HepG2 (cell line): ENCODE results near the gene OGA. TPM values are rescaled to one million over a fixed set of nuclear protein-coding genes. Genes with fewer than 3 reads are reported as not detected.

ENCODE experiments used
- E2F2 ChIP-seq: sonication (generic); formaldehyde crosslinking; IDR thresholded peaks from 2 replicates; pipeline ENCODE4 v1.4.0; 2020; ENCODE audit warnings: missing genetic modification reagents, borderline replicate concordance
- GMEB1 ChIP-seq: sonication (generic); formaldehyde crosslinking; IDR thresholded peaks from 2 replicates; pipeline ENCODE4 v1.5.1; 2020; ENCODE audit warnings: missing genetic modification reagents, mild to moderate bottlenecking, borderline replicate concordance
- HDAC1 ChIP-seq: sonication (generic); formaldehyde crosslinking; IDR thresholded peaks from 2 replicates; pipeline ENCODE4 v1.5.1; 2020; ENCODE audit warnings: mild to moderate bottlenecking, missing genetic modification reagents
- IRF2 ChIP-seq: IDR thresholded peaks from 2 replicates; pipeline ENCODE4 v1.6.1; 2018; ENCODE audit warnings: missing genetic modification reagents, missing compliant biosample characterization
- KMT2B ChIP-seq: IDR thresholded peaks from 2 replicates; pipeline ENCODE4 v1.6.1; 2016; ENCODE audit warnings: missing genetic modification reagents, missing compliant biosample characterization
- MTF1 ChIP-seq: sonication (generic); formaldehyde crosslinking; IDR thresholded peaks from 2 replicates; pipeline ENCODE4 v1.5.0; 2020; ENCODE audit warnings: missing genetic modification reagents
- REL ChIP-seq: sonication (generic); formaldehyde crosslinking; conservative IDR thresholded peaks from 2 replicates; pipeline ENCODE4 v1.8.0; 2022; ENCODE audit warnings: mild to moderate bottlenecking, missing genetic modification reagents, moderate library complexity
- SP5 ChIP-seq: IDR thresholded peaks from 2 replicates; pipeline ENCODE4 v1.6.1; 2016; ENCODE audit warnings: low read depth, borderline replicate concordance
- TBP ChIP-seq: sonication (generic); formaldehyde crosslinking; IDR thresholded peaks from 2 replicates; pipeline ENCODE4 v1.5.0; 2020; ENCODE audit warnings: missing genetic modification reagents
- TBX3 ChIP-seq: fragments of 450-650 bp; IDR thresholded peaks from 2 replicates; pipeline ENCODE4 v1.6.1; 2017; ENCODE audit warnings: antibody characterized with exemption, mild to moderate bottlenecking, inconsistent platforms, borderline replicate concordance
- TRIM24 ChIP-seq: sonication (generic); formaldehyde crosslinking; IDR thresholded peaks from 2 replicates; pipeline ENCODE4 v1.8.0; 2022; ENCODE audit warnings: mild to moderate bottlenecking, missing genetic modification reagents
- ZBTB2 ChIP-seq: sonication (generic); formaldehyde crosslinking; IDR thresholded peaks from 2 replicates; pipeline ENCODE4 v1.8.0; 2022; ENCODE audit warnings: low read depth, missing genetic modification reagents
- ZNF121 ChIP-seq: sonication (generic); formaldehyde crosslinking; IDR thresholded peaks from 2 replicates; pipeline ENCODE4 v1.5.0; 2020; ENCODE audit warnings: mild to moderate bottlenecking, missing genetic modification reagents
- ZNF18 ChIP-seq: sonication (generic); formaldehyde crosslinking; IDR thresholded peaks from 2 replicates; pipeline ENCODE4 v1.8.0; 2022; ENCODE audit warnings: mild to moderate bottlenecking, missing genetic modification reagents; ENCODE audit not compliant: insufficient replicate concordance
- ZNF354B ChIP-seq: sonication (generic); formaldehyde crosslinking; IDR thresholded peaks from 2 replicates; pipeline ENCODE4 v1.8.0; 2022; ENCODE audit warnings: mild to moderate bottlenecking, missing genetic modification reagents
- ZNF431 ChIP-seq: sonication (generic); formaldehyde crosslinking; IDR thresholded peaks from 2 replicates; pipeline ENCODE4 v1.9.0; 2022; ENCODE audit warnings: missing genetic modification reagents, low read depth, mild to moderate bottlenecking, borderline replicate concordance
- ZNF512B ChIP-seq: sonication (generic); formaldehyde crosslinking; IDR thresholded peaks from 2 replicates; pipeline ENCODE4 v1.5.1; 2020; ENCODE audit warnings: missing genetic modification reagents, mild to moderate bottlenecking, borderline replicate concordance
- ZNF550 ChIP-seq: sonication (generic); formaldehyde crosslinking; IDR thresholded peaks from 2 replicates; pipeline ENCODE4 v1.4.0; 2020; ENCODE audit warnings: mild to moderate bottlenecking, missing genetic modification reagents, borderline replicate concordance
- ZNF713 ChIP-seq: sonication (generic); formaldehyde crosslinking; IDR thresholded peaks from 2 replicates; pipeline ENCODE4 v1.4.0; 2020; ENCODE audit warnings: mild to moderate bottlenecking, missing genetic modification reagents
- ZNF781 ChIP-seq: sonication (generic); formaldehyde crosslinking; IDR thresholded peaks from 2 replicates; pipeline ENCODE4 v1.5.1; 2020; ENCODE audit warnings: borderline replicate concordance, mild to moderate bottlenecking, missing genetic modification reagents; ENCODE audit errors: not compliant biosample characterization
- polyA plus RNA-seq, 8 experiments: library from polyadenylated mRNA; depleted of rRNA in 3 of 8; stranded (reverse) in 7 of 8; unstranded in 1 of 8; fragments of >200 nt; fragmentation: Illumina TruSeq in 4 of 8; extraction: Trizol in 4 of 8; gene quantifications; 2 replicates each; pipeline versions ENCODE4 v1.2.1 to v1.2.3, GENCODE V29; 2011 to 2016; ENCODE audit warnings: low read depth in 4 of 8, missing spikeins in 1 of 8, mixed read lengths in 1 of 8; ENCODE audit not compliant: insufficient read depth in 1 of 8
- total RNA-seq, 5 experiments: library from RNA; depleted of rRNA; stranded (reverse); fragments of >200 nt; fragmentation: Illumina TruSeq; extraction: Trizol; gene quantifications; 2 replicates each; pipeline ENCODE4 v1.2.3, GENCODE V29; 2016; ENCODE audit warnings: low read depth in 1 of 5

The OGA gene
- total and polyA plus RNA-seq, 2 of the 13 experiments (the other 11 are each of a cell fraction or from before 2014, with no cell fraction given): 33.2 to 39.8 TPM

GRCh38 chr10:101782811-101783735, 35.2 kb downstream of the OGA start, which contains the start of gene NPM3 (continued):
- no peak for TF ChIP-seq ZNF512B
- TF ChIP-seq KMT2B (CRISPR knock-in tag): peak; percentile 69
- peak; percentile 70; the same call in 1 of the 2 replicates for TF ChIP-seq GMEB1 (CRISPR knock-in tag)
- TF ChIP-seq MTF1 (CRISPR knock-in tag): no peak
- TF ChIP-seq REL (CRISPR knock-in tag): no peak
- TF ChIP-seq ZNF781: no peak
- TF ChIP-seq TRIM24 (CRISPR knock-in tag): no peak
- TF ChIP-seq ZNF713 (CRISPR knock-in tag): no peak
- peak; percentile 64; the same call in 1 of the 2 replicates for TF ChIP-seq HDAC1 (CRISPR knock-in tag)
- TF ChIP-seq ZNF121: no peak
- no peak for TF ChIP-seq ZBTB2 (CRISPR knock-in tag)
- no peak for TF ChIP-seq TBX3
- TF ChIP-seq ZNF354B: no peak
- TF ChIP-seq TBP (CRISPR knock-in tag): no peak
- TF ChIP-seq ZNF18 (CRISPR knock-in tag): no peak
- no peak for TF ChIP-seq ZNF431 (CRISPR knock-in tag)
- no peak for TF ChIP-seq ZNF550 (CRISPR knock-in tag)
- TF ChIP-seq E2F2: no peak
- TF ChIP-seq SP5 (CRISPR knock-in tag): peak; percentile 33; the same call in 1 of the 2 replicates
- peak; percentile 65; the same call in 1 of the 2 replicates for TF ChIP-seq IRF2
